DOHH2 (cell line): Measurements from ENCODE around the gene PSG6.
A peak's percentile ranks its signal among the peaks of the same experiment; 100 is the strongest.
"Not testable (repeated sequence)": the region's sequence is repeated elsewhere in the genome, so short reads cannot be mapped to it uniquely, and the experiment has no call there.

ENCODE experiments used
- H3F3A ChIP-seq: fragments of 200-600 bp; sonication (generic), shearing (Covaris generic); 2 replicates; pipeline ENCODE4 v1.6.0; 2016; ENCODE audit warnings: antibody characterized with exemption, mild to moderate bottlenecking; ENCODE audit not compliant: control insufficient read depth, insufficient read depth
- H3K27ac ChIP-seq: fragments of 200-600 bp; sonication (generic); 2 replicates; pipeline ENCODE4 v1.5.1; 2014; ENCODE audit warnings: low read depth, mild to moderate bottlenecking, low read length, moderate library complexity
- H3K27me3 ChIP-seq: fragments of 200-600 bp; sonication (generic); 2 replicates; pipeline ENCODE4 v1.6.1; 2014; ENCODE audit warnings: mild to moderate bottlenecking, low read length, mixed read lengths; ENCODE audit not compliant: control insufficient read depth
- H3K36me3 ChIP-seq: fragments of 200-600 bp; sonication (generic); 2 replicates; pipeline ENCODE4 v1.6.1; 2014; ENCODE audit warnings: mild to moderate bottlenecking, low read length, moderate library complexity, mixed read lengths; ENCODE audit not compliant: control insufficient read depth
- H3K4me1 ChIP-seq: fragments of 200-600 bp; sonication (generic); 2 replicates; pipeline ENCODE4 v1.6.1; 2014; ENCODE audit warnings: mild to moderate bottlenecking, low read length, mixed read lengths; ENCODE audit not compliant: control insufficient read depth
- H3K4me2 ChIP-seq: fragments of 200-600 bp; sonication (generic); 2 replicates; pipeline ENCODE4 v1.6.0; 2014; ENCODE audit warnings: mild to moderate bottlenecking, low read length, moderate library complexity
- H3K4me3 ChIP-seq: fragments of 200-600 bp; sonication (generic); 2 replicates; pipeline ENCODE4 v1.5.1; 2014; ENCODE audit warnings: mild to moderate bottlenecking, low read length, mixed read lengths
- H3K79me2 ChIP-seq: fragments of 200-600 bp; sonication (generic); 2 replicates; pipeline ENCODE4 v1.6.1; 2014; ENCODE audit warnings: mild to moderate bottlenecking, low read length, mixed read lengths; ENCODE audit not compliant: control insufficient read depth
- H3K9me2 ChIP-seq: fragments of 200-600 bp; sonication (generic); replicated peaks from 2 replicates; pipeline ENCODE4 v1.6.1; 2014; ENCODE audit warnings: mild to moderate bottlenecking, low read length, mixed read lengths; ENCODE audit not compliant: control insufficient read depth
- H3K9me3 ChIP-seq: fragments of 200-600 bp; sonication (generic); 2 replicates; pipeline ENCODE4 v1.6.1; 2014; ENCODE audit warnings: antibody characterized with exemption, low read length, mixed read lengths; ENCODE audit not compliant: control insufficient read depth, insufficient read depth
- H4K20me1 ChIP-seq: fragments of 200-600 bp; sonication (generic); 2 replicates; pipeline ENCODE4 v1.6.0; 2014; ENCODE audit warnings: low read depth, mild to moderate bottlenecking, antibody characterized with exemption, low read length, moderate library complexity; ENCODE audit not compliant: control insufficient read depth, insufficient read depth
- CTCF ChIP-seq: fragments of 200-600 bp; sonication (generic); IDR thresholded peaks from one replicate; pipeline ENCODE4 v1.5.1; 2014; ENCODE audit warnings: antibody characterized with exemption, mild to moderate bottlenecking, low read depth, low read length; ENCODE audit not compliant: poor library complexity, severe bottlenecking
- EZH2phosphoT487 ChIP-seq: fragments of 200-600 bp; sonication (generic); IDR thresholded peaks from 2 replicates; pipeline ENCODE4 v1.6.1; 2017; ENCODE audit warnings: borderline replicate concordance, mild to moderate bottlenecking, antibody characterized with exemption, low read length, moderate library complexity, mixed read lengths

Gene PSG6

GRCh38 chr19:42942187-42942789 is 24.6 kb upstream of the PSG6 start:
- H3K36me3 ChIP-seq = no peaks in the 10 kb centered on the region
- H3K9me2 ChIP-seq = no peaks in the 10 kb centered on the region
- H3K4me1 ChIP-seq = no peaks in the 10 kb centered on the region
- H3K4me2 ChIP-seq = no peak overlapping the region
- no peaks in the 10 kb centered on the region for H3F3A ChIP-seq
- H3K27ac ChIP-seq = no peak overlapping the region
- no peaks in the 10 kb centered on the region for H4K20me1 ChIP-seq
- H3K4me3 ChIP-seq = no peak overlapping the region
- H3K9me3 ChIP-seq = no peaks in the 10 kb centered on the region
- H3K27me3 ChIP-seq = no peaks in the 10 kb centered on the region
- TF ChIP-seq EZH2phosphoT487 = no peak
- peak; percentile 40 for TF ChIP-seq CTCF
- H3K79me2 ChIP-seq = no peaks in the 10 kb centered on the region

- H3K79me2 ChIP-seq, H3K4me2 ChIP-seq, H3K4me3 ChIP-seq, H3K27ac ChIP-seq, H3F3A ChIP-seq, H3K4me1 ChIP-seq, H3K36me3 ChIP-seq, H3K27me3 ChIP-seq, H4K20me1 ChIP-seq, H3K9me2 ChIP-seq, H3K9me3 ChIP-seq: not testable (repeated sequence)
Observed at GRCh38 chr19:42937107-42937506, 19.4 kb upstream of the PSG6 start, which contains the start of gene PSG7. Gene PSG7 (minus strand): TSS chr19:42937207. CDS start chr19:42937076, 131 bp downstream.

- not testable (repeated sequence) for H3K4me1 ChIP-seq
Observed at GRCh38 chr19:42934726-42935125, 17.0 kb upstream of the PSG6 start.

GRCh38 chr19:42934183-42934582 is 16.5 kb upstream of the PSG6 start:
- H3K9me3 ChIP-seq, H4K20me1 ChIP-seq, H3K36me3 ChIP-seq, H3K4me1 ChIP-seq, H3K4me3 ChIP-seq, H3K9me2 ChIP-seq, H3K27me3 ChIP-seq, H3F3A ChIP-seq, H3K79me2 ChIP-seq, H3K27ac ChIP-seq, H3K4me2 ChIP-seq: not testable (repeated sequence)

More at GRCh38 chr19:42934726-42935125, 17.0 kb upstream of the PSG6 start:
- H3K9me3 ChIP-seq, H3F3A ChIP-seq, H3K79me2 ChIP-seq, H3K4me2 ChIP-seq, H3K27me3 ChIP-seq, H4K20me1 ChIP-seq, H3K4me3 ChIP-seq, H3K27ac ChIP-seq, H3K9me2 ChIP-seq, H3K36me3 ChIP-seq: not testable (repeated sequence)

- H4K20me1 ChIP-seq, H3K9me2 ChIP-seq, H3K27me3 ChIP-seq, H3K4me1 ChIP-seq, H3K9me3 ChIP-seq, H3K27ac ChIP-seq, H3K4me3 ChIP-seq, H3F3A ChIP-seq, H3K4me2 ChIP-seq, H3K79me2 ChIP-seq, H3K36me3 ChIP-seq: not testable (repeated sequence)
Observed at GRCh38 chr19:42933412-42933811, 15.7 kb upstream of the PSG6 start.

GRCh38 chr19:42932485-42933101 is 14.9 kb upstream of the PSG6 start:
- H3K27ac ChIP-seq, H3K79me2 ChIP-seq, H3K4me3 ChIP-seq, H3K36me3 ChIP-seq, H3F3A ChIP-seq, H3K4me2 ChIP-seq, H3K9me3 ChIP-seq, H3K9me2 ChIP-seq, H4K20me1 ChIP-seq, H3K4me1 ChIP-seq, H3K27me3 ChIP-seq: not testable (repeated sequence)
